ENCODE measurements around the gene SYT2.
A peak's percentile ranks its signal among the peaks of the same experiment; 100 is the strongest.
"Not testable (repeated sequence)": the region's sequence is repeated elsewhere in the genome, so short reads cannot be mapped to it uniquely, and the experiment has no call there.

Gene SYT2

DNA sequence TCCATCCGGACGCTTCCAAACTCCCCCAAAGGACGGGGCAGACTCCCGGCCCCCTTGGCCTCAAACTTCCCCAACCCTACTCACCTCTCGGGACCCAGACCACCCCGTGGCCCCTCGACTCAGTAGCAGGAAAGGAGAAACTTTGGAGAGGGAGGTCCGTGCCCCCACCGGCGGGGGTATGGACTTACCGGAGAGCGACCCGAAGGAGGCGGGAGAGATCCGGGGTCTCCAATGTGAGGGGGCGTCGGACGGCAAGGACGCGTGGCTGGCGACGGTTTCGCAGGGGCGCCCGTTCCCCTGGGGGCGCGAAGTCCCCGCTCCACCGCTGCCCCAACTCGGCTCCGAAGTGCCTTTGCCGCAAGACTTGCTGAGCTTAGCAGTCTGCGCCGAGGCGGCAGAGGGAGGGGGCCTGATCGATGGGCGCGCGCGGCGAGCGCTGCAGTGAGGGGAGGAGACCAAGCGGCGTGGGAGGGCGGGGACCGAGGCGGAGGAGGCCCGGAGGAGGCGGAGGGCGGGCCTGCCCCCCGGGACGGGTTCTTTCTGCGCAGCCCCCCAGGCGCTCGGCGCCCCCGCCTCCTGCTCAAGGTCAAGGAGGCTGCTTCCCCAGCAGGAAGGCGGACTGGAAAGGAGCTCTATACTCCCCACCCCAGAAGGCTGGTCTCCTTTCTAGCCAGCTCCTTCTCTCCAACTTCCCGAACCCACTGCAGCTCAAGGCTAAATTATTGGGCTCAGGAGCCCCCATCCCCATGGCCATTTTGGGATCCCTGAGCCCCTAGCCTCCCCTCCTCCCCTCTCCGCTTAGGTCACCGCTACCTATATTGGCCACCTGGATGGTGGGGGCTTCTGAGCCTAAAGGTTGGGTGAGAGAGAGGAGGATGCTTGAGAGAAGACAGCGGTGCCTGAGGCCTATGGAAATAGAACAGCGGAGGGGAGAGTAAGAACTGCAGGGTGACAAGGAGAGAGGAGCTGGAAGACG lies at the start of gene SYT2:
SYT2 (minus strand) TSS at position 385 of the 976 bp plus-strand sequence. CDS start 104,682 bp downstream, outside the sequence.
- DNase-seq, result peak; percentile 69 to 87 (median 78)

DNA sequence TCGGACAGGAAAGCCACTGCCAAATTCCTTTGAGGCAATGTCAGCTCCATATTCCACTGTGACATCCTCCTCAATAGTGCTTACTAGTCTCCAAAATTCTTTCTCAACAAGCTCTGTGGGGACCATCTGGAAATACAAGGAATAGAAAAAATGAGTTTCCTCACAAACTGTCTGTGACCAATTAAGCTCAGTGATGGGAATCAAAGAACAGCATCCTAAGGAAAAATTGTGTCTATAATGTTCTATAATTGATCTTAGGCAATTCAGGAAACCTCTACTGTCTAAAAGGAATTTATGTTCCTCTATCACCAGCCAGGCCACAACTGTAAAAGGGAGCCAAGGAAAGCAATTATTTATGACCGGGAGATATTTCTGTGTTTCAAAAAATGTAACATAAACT lies 46.1 kb upstream of the SYT2 start:
- no peak for DNase-seq

DNA sequence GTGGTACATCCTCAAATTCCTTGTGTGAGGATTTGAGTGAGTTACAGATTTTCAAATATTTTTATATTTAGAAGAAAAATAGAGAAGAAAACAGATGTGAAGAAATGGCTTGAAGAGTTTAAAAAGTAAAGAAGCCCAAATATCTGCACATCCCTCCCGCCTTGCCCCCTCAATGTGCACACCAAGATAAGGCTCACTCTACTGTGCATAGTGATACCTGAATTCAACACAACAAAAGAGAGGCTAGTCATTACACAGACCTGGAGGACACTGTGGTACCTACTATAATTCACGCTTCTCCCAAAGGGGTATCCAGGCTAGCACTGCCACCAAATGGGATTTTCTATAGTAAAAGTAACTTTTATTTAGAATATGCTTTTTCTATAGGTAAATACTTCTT lies 44.0 kb upstream of the SYT2 start:
- DNase-seq, result no peak

DNA sequence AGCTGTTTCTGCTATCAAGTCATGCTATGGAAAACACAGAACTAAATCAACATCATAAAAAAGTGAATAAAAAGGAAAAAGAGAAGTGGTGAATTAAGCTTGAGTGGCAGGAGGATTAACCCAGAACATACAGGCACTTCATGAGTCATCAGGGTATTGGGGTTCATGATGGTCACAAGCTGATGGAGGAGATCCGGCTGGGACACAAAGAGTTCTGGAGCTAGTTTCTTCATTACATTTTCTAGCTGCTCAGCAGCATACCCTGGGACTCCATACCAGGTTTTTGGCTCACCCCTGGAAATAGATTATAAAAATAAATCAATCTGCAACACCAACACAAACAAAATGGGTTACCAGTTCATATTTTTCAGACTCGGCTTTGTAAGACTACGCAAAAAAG lies 42.5 kb upstream of the SYT2 start:
- DNase-seq, result no peak

DNA sequence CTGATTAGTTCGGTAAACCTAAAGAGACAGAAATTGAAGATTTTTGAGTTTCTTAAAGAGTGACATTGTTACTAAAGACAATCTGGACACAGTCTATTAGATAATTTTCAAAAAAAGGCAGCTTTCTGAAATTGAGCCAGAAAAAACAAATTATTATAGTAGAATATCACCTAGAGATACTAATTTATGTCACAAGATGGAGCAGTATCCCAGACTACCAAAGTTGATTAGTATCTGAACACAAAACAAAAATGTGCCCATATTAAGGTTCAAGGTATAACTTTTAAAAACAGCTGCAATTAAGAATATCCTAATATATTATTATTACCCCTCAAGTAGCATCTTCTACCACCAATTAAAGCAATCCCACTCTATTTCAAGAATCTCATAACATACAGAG lies 40.5 kb upstream of the SYT2 start:
- no peak for DNase-seq

DNA sequence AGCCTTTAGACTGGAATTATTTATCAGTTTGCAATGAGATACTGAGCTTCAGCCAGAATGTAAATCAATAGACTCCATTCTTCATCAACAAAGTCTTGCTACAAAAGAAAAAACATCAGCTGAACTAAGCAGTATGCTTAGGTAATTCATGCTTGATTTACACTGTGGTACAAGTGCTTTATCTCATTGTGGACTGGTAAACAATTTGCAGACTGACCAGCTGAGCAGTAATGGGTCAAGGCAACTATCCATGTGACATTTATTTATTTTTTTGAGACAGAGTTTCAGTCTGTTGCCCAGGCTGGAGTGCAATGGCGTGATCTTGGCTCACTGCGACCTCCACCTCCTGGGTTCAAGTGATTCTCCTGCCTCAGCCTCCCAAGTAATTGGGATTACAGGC lies 39.8 kb upstream of the SYT2 start:
- no peak for DNase-seq

DNA sequence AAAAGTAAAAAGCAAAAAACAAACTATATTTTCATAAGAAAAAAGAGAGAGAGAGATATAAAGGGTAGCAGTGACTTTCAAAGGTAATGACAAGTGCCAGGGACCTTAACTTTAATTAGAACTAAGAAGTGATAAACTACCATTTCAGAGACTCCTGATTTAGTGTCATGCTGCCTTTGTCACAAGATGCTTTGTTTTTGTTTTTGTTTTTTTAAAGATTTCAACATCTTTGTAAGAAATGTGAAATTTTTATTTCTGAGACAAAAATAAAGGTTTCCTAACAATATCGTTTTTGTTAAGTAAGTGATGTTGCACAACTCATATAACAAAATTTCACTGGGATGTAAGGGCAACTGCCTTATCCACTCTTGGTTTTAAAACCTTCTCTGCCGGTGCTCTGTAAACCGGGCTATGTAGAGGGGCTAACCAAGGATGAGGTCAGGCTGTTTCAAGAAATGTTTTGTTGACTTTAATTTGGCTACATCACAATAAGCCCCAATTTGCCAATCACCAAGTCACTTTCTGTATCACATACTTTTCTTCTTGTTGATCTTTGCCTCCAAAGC lies 35.2 kb upstream of the SYT2 start:
- no peak for DNase-seq

DNA sequence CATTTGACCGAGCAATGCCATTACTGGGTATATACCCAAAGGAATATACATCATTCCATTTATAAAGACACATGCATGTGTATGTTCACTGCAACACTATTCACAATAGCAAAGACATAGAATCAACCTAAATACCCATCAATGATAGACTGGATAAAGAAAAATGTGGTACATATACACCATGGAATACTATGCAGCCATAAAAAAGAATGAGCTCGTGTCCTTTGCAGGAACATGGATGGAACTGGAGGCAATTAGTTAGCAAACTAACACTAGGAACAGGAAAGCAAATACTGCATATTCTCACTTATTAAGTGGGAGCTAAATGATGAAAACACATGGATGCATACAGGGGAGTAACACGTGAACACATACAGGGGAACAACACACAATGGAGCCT lies 34.5 kb upstream of the SYT2 start:
- not testable (repeated sequence) for DNase-seq

DNA sequence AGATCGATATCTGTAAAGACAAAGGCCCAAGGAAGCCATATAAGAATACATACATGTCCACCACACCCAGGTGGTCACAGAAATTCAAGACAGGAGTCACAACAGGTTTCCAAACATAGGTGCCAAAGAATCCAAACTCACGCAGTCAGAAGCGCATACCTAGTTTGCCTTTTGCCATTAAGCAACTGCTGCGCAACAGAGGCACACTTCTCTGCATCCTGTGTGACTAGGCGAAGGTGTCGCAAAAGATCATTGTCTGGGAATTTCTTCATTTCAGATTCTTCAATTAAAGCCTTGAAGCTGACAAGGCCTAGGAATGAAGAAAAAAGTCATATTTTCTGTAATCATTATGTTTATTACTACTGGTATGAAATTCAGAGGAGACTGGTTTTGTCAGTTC lies 32.2 kb upstream of the SYT2 start:
- DNase-seq, result no peak

DNA sequence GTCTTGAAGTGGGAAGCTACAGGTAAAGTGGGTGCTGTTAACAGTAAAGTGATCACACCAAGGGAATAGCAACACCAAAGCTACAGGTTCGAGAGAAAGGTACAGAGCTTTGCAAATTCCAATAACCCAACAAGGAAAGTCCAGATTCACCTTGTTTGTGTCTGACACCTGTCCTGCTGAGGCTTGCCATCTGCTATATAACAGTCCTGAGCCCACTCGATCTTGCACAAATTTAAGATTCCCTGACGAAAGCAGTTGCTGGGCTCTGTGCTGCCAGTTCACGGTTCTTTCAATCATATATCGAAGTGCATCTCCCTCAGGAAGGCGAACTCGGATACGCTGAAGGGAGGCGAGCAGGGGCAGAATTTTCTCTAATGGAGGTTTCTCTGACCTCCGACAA lies 23.0 kb upstream of the SYT2 start:
- no peak for DNase-seq

DNA sequence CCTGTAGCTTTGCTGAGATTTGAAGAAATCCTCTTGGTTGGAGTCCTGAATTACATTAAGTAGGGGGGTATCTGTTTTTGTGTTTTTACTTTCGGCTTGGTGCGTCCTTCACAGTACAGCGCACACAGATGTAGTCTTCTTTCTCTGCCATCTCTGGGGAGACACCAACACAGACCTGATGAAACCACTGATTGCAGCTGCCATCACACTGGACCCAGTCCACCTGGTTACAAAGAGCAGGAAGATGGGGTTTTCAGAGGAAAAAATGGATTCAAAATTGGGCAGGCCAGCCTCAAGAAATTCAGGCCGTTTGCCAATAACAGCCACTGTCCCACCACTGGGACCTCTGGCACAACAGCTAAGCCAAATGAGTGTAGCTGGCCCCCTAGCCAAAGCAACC lies 18.7 kb upstream of the SYT2 start:
- no peak for DNase-seq

DNA sequence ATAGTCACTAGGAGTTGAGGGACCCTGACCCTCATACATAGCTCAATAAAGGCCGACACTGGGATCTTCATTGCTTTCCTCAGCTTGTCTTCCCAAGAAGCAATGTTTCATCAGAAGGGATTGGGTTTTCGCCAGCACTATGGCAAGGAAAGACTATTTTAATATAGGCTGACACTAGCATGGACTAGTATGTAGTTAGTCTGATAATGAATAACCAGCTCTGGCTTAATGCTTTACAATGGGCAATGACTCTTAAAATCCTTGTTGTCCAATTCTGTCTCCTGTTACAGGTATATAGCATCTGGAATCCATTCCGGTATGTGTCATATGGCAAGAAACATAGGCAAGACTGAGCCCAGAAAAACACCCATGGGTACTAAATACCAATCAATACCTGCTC lies 15.3 kb upstream of the SYT2 start:
- DNase-seq, result no peak

DNA sequence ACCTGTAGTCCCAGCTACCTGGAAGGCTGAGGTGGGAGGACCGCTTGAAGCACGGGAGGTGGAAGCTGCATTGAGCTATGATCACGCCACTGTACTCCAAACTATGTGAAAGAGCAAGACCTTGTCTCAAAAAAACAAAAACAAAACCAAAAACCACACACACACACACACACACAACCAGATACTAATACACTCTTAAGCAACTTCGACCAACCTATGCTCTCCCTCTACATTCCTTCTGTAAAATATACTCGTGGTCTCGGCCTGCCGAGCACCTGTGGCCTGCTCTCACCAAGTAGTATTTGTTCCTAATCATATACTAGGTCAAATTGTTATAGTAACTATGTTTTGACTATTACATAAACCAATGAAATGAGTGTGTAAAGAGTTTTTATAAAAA lies 13.5 kb upstream of the SYT2 start:
- no peak for DNase-seq

DNA sequence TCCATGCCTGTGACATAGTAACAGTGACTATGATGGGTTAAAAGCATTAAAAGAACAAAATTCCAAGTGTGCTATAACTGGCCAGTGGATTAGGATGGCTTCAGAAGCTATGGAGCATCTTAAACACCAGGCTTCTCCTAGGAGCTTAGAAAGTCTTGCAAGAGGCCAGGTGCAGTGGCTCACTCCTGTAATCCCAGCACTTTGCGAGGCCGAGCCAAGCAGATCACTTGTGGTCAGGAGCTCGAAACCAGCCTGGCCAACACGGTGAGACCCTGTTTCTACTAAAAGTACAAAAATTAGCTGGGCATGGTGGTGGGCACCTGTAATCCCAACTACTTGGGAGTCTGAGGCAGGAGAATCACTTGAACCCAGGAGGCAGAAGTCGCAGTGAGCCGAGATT lies 12.8 kb upstream of the SYT2 start:
- not testable (repeated sequence) for DNase-seq

DNA sequence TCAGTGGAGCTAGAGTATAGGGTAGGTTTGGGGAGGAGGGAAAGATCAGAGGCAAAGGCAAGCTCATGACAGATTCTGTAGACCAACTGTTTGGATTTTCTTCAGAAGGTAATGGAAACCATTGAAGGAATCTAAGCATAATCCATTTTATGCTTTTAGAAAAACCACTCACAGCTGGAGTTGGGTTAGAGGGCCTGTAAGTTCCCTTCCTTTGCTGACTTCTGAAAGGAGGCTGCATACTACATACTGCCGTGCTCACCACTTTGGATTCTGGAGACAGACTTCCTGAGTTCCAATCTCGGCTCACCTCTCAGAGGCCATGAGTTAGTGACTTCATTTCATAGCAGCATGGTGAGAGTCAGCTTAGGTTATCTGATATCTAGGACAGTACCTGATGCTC lies 6.4 kb upstream of the SYT2 start:
- peak in 1 of 3 experiments; percentile 40 for DNase-seq

DNA sequence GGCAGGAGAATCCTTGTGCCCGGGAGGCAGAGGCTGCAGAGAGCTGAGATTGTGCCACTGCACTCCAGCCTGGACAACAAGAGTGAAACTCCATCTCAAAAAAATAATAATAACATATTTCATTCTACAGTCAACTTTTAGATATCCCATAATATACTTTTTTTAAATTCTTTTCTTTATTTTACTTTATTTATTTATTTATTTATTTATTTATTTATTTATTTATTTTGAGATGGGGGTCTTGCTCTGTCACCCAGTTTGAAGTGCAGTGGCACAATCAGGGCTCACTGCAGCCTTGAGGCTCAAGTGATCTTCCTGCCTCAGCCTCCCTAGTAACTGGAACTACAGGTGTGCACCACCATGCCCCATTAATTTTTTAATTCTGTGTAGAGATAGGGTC lies 3.9 kb upstream of the SYT2 start:
- not testable (repeated sequence) for DNase-seq

DNA sequence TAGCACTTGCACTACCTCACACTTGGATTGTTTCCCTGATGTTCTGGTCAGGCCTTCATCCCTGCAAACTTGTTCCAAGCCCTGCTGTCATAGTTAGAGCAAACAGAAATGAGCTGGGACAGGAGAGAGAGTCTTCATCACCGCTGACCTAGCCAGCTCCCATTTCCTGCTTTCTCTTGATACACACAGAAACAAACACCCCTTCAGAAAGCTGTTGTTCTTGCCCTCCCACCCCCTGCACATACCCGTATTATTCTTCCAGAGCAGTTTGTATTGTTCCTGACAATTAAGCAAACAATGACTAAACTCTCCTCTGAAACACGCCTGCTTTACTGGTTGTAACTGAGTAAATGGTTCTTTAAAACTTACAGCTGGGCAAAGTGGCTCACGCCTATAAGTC lies 2.9 kb upstream of the SYT2 start:
- DNase-seq, result peak; percentile 29 to 80 (median 66)

DNA sequence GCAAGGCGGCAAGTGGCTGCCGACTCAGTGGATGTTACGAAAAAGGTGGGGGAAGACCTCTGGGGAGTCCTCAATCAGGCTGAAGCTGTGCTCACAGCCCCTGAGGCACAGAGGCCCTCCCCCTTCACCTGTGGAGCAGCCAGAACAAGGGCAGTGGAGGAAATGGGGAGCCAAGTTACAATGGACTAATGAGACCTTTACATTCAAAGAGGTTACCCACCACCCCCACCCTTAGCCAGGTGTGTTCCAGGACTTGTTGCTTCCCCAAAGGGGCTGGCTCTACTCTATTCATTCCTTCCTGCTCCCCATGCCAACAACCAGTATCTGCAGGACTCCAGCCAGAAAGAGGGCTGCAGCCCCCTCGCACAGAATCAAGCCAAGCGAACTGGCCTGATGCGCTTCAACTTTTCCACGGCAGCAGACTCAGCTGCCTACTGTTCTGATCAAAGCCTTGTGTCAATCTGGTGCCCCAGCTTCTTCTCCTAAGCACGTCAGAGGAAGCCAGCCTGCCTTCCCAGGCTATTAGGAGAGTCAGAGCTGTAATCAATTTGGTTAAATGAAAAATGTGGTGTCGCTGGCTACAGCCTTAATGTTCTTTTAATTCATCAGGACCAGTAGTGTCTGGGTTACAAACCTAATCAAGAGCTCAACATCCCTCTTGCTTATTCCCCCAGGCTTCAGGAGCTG lies 1.8 kb upstream of the SYT2 start:
- DNase-seq, result peak in 1 of 3 experiments; percentile 47

DNA sequence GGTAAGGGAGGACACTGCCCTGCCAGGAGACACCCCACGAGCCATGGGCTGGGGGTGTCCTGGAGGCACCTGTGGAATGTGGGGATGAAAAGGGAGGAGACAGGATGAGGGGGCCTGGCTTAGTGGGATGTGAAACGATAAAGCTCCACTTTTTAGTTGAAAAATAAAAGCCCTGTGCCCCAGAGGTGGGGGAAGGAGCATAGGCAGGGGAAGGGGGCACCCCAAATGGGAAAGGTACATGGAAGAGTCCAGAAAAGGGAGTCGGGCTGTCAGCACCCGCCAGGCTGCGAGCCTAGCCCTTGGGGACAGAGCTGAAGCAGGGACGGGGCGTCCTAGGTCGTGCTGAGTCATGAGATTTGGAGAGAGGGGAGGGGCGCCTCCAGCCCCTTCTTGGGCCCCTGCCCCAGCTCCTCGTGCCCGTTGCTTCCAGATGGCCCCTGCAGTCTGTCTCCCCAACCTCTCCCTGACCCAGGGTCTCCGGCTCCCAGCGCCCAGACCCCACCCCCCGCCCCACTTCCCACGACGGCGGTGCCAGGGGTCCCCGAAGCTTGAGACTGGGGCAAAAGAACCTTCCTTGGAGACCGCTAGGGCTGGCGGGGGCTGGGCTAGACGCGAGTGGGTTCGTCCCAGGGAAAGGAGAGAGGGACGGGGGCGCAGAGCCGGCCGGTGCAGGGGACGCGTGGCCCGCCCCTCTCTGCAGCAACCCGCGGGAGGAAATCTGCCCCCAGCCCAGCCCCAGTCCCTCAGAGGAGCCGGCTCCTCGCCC lies 795 bp downstream of the SYT2 start:
- no peak for DNase-seq

DNA sequence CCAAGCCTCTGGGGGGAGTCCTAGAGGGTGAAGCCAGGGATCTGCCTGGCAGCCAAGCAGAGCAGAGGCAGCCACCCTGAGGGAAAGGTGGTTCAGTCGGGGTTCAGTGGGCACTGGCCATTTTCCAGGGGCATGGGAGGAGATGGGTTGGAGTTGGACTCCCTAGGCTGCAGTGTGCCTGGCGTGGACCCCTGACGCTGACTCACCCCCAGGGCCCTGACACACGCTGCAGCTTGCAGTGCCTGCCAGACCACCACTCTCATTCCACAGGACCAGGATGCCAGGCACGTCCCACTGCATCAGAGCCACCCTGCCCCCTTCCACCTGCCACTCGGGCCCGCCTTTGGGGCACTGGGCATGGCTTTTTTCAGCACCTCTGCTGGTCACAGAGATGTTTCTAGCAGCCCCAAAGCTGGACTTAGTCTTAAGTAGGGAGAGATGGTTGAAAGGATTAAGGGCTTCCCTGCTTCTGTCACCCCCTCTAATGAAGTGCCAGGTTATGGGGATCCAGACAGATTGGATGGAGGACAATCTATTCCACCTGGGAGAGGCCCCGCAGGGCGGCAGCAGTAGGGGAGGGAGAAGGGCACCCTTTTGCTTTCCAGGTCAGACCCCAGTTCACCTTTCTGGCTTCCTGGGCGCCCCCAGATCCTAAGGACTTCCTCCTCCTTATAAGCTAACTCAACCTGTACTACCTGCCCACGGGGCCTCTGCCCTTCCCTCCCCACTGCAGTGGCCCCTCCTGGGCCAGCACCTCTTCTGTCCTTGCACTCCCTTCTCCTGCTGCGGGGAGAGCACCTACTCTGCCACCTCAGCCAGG lies 1.6 kb downstream of the SYT2 start:
- DNase-seq, result no peak

DNA sequence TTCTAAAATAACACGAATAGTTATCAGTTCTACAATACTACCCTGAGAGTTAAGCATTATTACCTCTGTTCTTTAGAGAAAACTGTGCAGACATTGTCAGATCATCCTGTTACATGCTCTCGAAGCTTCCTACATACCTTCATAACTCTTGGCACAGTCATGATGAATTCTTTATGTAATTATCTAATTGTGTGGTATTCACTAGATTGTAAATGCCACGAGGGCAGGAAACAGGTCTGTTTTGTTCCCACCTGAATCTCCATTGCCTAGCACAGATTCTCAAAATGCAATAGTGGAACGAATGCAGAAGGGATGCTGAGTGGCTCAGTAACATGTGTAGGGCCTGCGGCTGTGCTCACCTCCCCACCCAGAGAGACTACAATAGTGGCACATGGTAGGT lies 3.4 kb downstream of the SYT2 start:
- no peak for DNase-seq

DNA sequence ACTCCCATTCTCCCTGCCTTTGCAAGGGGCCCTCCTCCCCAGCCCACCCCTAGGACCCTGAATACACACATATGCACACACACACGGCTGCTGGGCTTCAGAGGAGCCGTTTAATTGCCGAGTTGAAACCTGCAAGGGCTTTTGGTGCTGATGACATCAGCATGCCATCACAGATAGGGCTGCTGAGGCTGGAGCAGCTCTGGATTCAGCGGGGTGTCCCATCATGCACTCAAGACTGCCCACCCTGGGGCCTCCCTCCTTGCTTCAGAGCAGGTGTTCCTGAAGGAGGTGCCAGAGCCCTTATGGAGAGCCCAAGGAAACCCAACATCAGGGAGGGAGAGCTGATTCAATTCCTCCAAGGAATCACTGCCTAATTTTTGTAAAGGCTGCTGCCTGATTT lies 5.7 kb downstream of the SYT2 start:
- DNase-seq, result no peak
